ENCODE results near the gene TAC3. TPM values are rescaled to one million over a fixed set of nuclear protein-coding genes. Genes with fewer than 3 reads are reported as not detected.
"Not testable (repeated sequence)": the region's sequence is repeated elsewhere in the genome, so short reads cannot be mapped to it uniquely, and the experiment has no call there.

The TAC3 gene
- polyA plus RNA-seq, 4 donors: 3.4 to 8.9 (median 5.6) TPM

DNA sequence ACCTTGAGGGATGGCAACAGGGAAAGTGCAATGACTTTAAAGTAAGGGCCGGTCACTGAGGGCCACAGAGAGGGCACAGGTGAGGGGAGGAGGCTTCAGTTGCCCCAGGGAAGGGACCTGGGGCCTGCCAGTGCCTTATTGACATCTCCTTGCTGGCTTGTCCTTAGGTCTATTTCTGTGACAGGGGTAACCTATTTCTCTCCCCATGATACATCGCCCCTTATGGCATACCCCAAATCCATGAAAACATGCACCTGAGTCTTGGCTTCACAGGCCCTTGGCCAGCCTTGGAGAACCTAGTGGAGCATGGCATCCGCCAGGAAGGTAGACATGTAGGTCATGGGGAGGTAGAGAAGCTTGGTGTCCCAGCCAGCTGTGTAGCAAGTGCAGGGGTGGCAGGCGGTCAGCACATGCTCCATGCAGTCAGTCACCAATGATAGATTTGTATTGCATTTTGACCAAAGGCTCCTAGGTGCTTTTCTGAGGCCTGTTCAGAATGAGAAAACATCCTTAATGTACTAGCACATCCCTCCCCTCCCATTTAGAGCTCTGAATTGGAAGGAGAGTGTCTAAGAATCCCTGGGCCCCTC is 35.3 kb downstream of the TAC3 start:
- no peaks in the 10 kb centered on the region for H3K27me3 ChIP-seq (ENCODE audit: control insufficient read depth in 3 of 3, insufficient read depth in 3 of 3, low read length in 3 of 3)
- no peak overlapping the region for H3K4me3 ChIP-seq (ENCODE audit: low read depth in 1 of 3, low read length in 3 of 3)
- H3K9me3 ChIP-seq (ENCODE audit: control insufficient read depth in 2 of 2, insufficient read depth in 1 of 2, low read depth in 1 of 2, low read length in 1 of 2): no peaks in the 10 kb centered on the region
- H3K4me1 ChIP-seq (ENCODE audit: control insufficient read depth in 3 of 3, insufficient read depth in 2 of 3, low read depth in 1 of 3, low read length in 2 of 3): no peaks in the 10 kb centered on the region
- DNase-seq (no peak), FAIRE-seq (no peak)
- no peak overlapping the region for H3K27ac ChIP-seq (ENCODE audit: low read depth in 1 of 3, low read length in 2 of 3)
- H3K36me3 ChIP-seq (ENCODE audit: control insufficient read depth in 3 of 3, insufficient read depth in 2 of 3, low read depth in 1 of 3, low read length in 3 of 3): no peaks in the 10 kb centered on the region
- WGBS, 3 donors: 88 to 96% (median 91%) methylated on average over 4 of the region's 4 CpGs

DNA sequence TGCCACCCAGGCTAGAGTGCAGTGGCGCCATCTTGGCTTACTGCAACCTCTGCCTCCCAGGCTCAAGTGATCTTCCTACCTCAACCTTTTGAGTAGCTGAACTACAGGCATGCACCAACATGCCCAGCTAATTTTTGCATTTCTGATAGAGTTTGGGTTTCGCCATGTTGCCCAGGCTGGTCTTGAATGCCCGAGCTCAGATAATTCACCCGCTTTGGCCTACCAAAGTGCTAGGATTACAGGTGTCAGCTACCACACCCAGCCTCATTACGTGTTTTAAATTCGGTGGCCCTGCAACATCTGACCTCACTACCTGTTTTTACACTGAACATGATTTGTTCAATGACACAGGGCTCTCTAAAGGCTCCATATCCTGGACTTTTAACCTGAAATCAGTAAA is 36.1 kb downstream of the TAC3 start:
- Histone ChIP-seq H3K9me3 (ENCODE audit: control insufficient read depth in 2 of 2, insufficient read depth in 1 of 2, low read depth in 1 of 2, low read length in 1 of 2) (no peaks in the 10 kb centered on the region), H3K27me3 (ENCODE audit: control insufficient read depth in 3 of 3, insufficient read depth in 3 of 3, low read length in 3 of 3) (no peaks in the 10 kb centered on the region), H3K4me1 (ENCODE audit: control insufficient read depth in 3 of 3, insufficient read depth in 2 of 3, low read depth in 1 of 3, low read length in 2 of 3) (no peaks in the 10 kb centered on the region), H3K27ac (ENCODE audit: low read depth in 1 of 3, low read length in 2 of 3) (no peak overlapping the region), H3K36me3 (ENCODE audit: control insufficient read depth in 3 of 3, insufficient read depth in 2 of 3, low read depth in 1 of 3, low read length in 3 of 3) (no peaks in the 10 kb centered on the region), H3K4me3 (ENCODE audit: low read depth in 1 of 3, low read length in 3 of 3) (no peak overlapping the region)
- DNase-seq (no peak), FAIRE-seq (no peak)
- WGBS, 3 donors: 92 to 97% (median 96%) methylated on average over 6 of the region's 6 CpGs

DNA sequence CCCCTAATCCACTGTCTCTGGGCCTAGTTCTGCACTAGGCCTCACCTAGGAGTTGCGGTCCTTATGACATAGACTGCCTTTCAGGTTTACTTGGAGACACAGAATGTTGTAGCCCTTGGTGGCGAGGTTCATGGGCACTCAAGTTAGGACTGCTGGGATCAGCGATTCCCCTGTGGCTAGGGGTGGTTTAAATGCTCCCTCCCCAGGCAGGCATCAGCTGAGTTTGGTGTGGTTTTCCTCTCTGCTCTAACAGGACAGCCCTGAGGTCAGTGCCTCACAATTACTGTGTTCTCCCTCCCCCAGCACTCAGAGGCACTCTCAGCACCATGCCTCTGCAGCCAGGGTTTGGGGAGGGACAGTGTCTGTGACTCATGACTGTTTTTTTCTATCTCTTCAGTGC is 36.7 kb downstream of the TAC3 start:
- DNase-seq (no peak), FAIRE-seq (no peak)
- no peaks in the 10 kb centered on the region for H3K27me3 ChIP-seq (ENCODE audit: control insufficient read depth in 3 of 3, insufficient read depth in 3 of 3, low read length in 3 of 3)
- H3K36me3 ChIP-seq (ENCODE audit: control insufficient read depth in 3 of 3, insufficient read depth in 2 of 3, low read depth in 1 of 3, low read length in 3 of 3): no peaks in the 10 kb centered on the region
- H3K9me3 ChIP-seq (ENCODE audit: control insufficient read depth in 2 of 2, insufficient read depth in 1 of 2, low read depth in 1 of 2, low read length in 1 of 2): no peaks in the 10 kb centered on the region
- WGBS, 3 donors: 94 to 95% (median 95%) methylated on average over 3 of the region's 3 CpGs
- H3K4me3 ChIP-seq (ENCODE audit: low read depth in 1 of 3, low read length in 3 of 3): no peak overlapping the region
- no peaks in the 10 kb centered on the region for H3K4me1 ChIP-seq (ENCODE audit: control insufficient read depth in 3 of 3, insufficient read depth in 2 of 3, low read depth in 1 of 3, low read length in 2 of 3)
- H3K27ac ChIP-seq (ENCODE audit: low read depth in 1 of 3, low read length in 2 of 3): no peak overlapping the region

DNA sequence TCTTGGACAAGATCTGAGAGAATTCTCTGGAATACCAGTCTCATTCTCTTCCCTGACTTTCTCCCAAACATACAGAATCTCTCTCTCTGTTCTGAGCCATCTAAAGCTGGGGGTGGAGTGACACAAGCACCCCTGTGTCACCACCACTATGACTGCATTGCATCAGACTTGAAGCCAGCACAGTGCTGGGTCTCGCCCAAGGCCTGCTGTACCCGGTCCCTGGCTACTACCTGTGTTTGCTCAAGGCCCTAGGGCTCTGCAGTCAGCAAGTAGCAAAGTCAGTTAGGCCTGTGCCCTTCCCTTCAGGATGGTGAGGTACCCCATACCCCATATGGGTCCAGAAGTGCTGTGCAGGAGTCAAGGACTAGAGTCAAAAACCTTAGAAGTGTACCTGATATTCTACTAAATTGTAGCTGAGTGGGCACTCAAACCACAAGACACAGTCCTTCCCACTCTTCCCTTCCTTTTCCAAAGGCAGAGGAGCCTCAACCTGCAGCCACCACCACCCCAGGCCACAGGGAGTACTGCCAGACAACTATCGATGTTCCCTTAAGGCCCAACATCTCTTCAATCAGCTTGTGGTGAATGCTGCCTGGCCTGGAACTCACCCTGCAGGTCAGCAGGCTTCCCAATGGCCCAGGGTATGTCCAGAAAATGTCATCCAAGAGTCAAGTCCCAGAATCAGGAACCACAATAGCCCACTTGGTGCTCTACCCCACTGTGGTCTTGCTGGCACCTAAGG is 37.8 kb downstream of the TAC3 start:
- no peaks in the 10 kb centered on the region for H3K36me3 ChIP-seq (ENCODE audit: control insufficient read depth in 3 of 3, insufficient read depth in 2 of 3, low read depth in 1 of 3, low read length in 3 of 3)
- H3K4me3 ChIP-seq (ENCODE audit: low read depth in 1 of 3, low read length in 3 of 3): no peak overlapping the region
- DNase-seq (no peak), FAIRE-seq (no peak)
- 87 to 92% (median 91%) methylated on average over 3 of the region's 3 CpGs for WGBS, 3 donors
- no peak overlapping the region for H3K27ac ChIP-seq (ENCODE audit: low read depth in 1 of 3, low read length in 2 of 3)
- H3K9me3 ChIP-seq (ENCODE audit: control insufficient read depth in 2 of 2, insufficient read depth in 1 of 2, low read depth in 1 of 2, low read length in 1 of 2): no peaks in the 10 kb centered on the region
- H3K27me3 ChIP-seq (ENCODE audit: control insufficient read depth in 3 of 3, insufficient read depth in 3 of 3, low read length in 3 of 3): no peaks in the 10 kb centered on the region
- no peaks in the 10 kb centered on the region for H3K4me1 ChIP-seq (ENCODE audit: control insufficient read depth in 3 of 3, insufficient read depth in 2 of 3, low read depth in 1 of 3, low read length in 2 of 3)

DNA sequence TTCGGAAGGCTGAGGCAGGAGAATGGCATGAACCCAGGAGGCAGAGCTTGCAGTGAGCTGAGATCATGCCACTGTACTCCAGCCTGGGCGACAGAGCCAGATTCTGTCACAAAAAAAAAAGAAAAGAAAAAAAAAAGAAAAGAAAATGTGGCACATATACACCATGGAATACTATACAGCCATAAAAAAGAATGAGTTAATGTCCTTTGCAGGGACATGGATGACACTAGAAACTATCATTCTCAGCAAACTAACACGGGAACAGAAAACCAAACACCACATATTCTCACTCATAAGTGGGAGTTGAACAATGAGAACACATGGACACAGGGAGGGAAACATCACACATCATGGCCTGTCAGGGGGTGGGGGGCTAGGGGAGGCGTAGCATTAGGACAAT is 39.0 kb downstream of the TAC3 start:
- not testable (repeated sequence) for H3K36me3 ChIP-seq (ENCODE audit: control insufficient read depth in 3 of 3, insufficient read depth in 2 of 3, low read depth in 1 of 3, low read length in 3 of 3); DNase-seq; H3K4me1 ChIP-seq (ENCODE audit: control insufficient read depth in 3 of 3, insufficient read depth in 2 of 3, low read depth in 1 of 3, low read length in 2 of 3); H3K4me3 ChIP-seq (ENCODE audit: low read depth in 1 of 3, low read length in 3 of 3); FAIRE-seq; H3K27ac ChIP-seq (ENCODE audit: low read depth in 1 of 3, low read length in 2 of 3); H3K27me3 ChIP-seq (ENCODE audit: control insufficient read depth in 3 of 3, insufficient read depth in 3 of 3, low read length in 3 of 3); H3K9me3 ChIP-seq (ENCODE audit: control insufficient read depth in 2 of 2, insufficient read depth in 1 of 2, low read depth in 1 of 2, low read length in 1 of 2)
- 70 to 88% (median 79%) methylated on average over 3 to 4 of the region's 4 CpGs for WGBS, 3 donors

DNA sequence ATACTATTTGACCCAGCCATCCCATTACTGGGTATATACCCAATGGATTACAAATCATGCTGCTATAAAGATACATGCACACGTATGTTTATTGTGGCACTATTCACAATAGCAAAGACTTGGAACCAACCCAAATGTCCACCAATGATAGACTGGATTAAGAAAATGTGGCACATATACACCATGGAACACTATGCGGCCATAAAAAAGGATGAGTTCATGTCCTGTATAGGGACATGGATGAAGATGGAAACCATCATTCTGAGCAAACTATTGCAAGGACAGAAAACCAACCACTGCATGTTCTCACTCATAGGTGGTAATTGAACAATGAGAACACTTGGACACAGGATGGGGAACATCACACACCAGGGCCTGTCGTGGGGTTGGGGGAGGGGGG is 42.1 kb downstream of the TAC3 start:
- FAIRE-seq; H3K9me3 ChIP-seq (ENCODE audit: control insufficient read depth in 2 of 2, insufficient read depth in 1 of 2, low read depth in 1 of 2, low read length in 1 of 2); H3K4me1 ChIP-seq (ENCODE audit: control insufficient read depth in 3 of 3, insufficient read depth in 2 of 3, low read depth in 1 of 3, low read length in 2 of 3); DNase-seq; H3K27me3 ChIP-seq (ENCODE audit: control insufficient read depth in 3 of 3, insufficient read depth in 3 of 3, low read length in 3 of 3); H3K4me3 ChIP-seq (ENCODE audit: low read depth in 1 of 3, low read length in 3 of 3); H3K27ac ChIP-seq (ENCODE audit: low read depth in 1 of 3, low read length in 2 of 3); H3K36me3 ChIP-seq (ENCODE audit: control insufficient read depth in 3 of 3, insufficient read depth in 2 of 3, low read depth in 1 of 3, low read length in 3 of 3): not testable (repeated sequence)
- 84 to 89% (median 86%) methylated on average over 3 of the region's 3 CpGs for WGBS, 3 donors

DNA sequence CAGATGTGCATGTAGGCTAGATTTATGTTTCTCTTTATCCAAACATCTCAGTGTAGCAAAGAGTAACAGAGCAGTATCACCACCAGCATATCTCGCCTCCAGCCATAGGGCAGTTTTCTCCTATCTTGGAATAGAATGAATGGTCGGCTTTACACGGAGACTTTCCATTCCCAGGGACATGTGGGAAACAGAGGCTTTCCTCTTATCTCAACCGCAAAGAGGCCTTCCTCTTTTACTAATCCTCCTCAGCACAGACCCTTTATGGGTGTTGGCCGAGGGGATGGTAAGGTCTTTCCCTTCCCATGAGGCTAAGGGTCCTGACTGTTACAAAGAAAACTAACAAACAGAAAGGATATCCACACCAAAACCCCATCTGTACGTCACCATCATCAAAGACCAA is 47.4 kb downstream of the TAC3 start:
- H3K9me3 ChIP-seq (ENCODE audit: control insufficient read depth in 2 of 2, insufficient read depth in 1 of 2, low read depth in 1 of 2, low read length in 1 of 2); FAIRE-seq; DNase-seq; H3K4me3 ChIP-seq (ENCODE audit: low read depth in 1 of 3, low read length in 3 of 3); H3K4me1 ChIP-seq (ENCODE audit: control insufficient read depth in 3 of 3, insufficient read depth in 2 of 3, low read depth in 1 of 3, low read length in 2 of 3); H3K27ac ChIP-seq (ENCODE audit: low read depth in 1 of 3, low read length in 2 of 3); H3K36me3 ChIP-seq (ENCODE audit: control insufficient read depth in 3 of 3, insufficient read depth in 2 of 3, low read depth in 1 of 3, low read length in 3 of 3); H3K27me3 ChIP-seq (ENCODE audit: control insufficient read depth in 3 of 3, insufficient read depth in 3 of 3, low read length in 3 of 3): not testable (repeated sequence)
- WGBS, 3 donors: 69 to 78% (median 74%) methylated on average over 6 of the region's 6 CpGs

DNA sequence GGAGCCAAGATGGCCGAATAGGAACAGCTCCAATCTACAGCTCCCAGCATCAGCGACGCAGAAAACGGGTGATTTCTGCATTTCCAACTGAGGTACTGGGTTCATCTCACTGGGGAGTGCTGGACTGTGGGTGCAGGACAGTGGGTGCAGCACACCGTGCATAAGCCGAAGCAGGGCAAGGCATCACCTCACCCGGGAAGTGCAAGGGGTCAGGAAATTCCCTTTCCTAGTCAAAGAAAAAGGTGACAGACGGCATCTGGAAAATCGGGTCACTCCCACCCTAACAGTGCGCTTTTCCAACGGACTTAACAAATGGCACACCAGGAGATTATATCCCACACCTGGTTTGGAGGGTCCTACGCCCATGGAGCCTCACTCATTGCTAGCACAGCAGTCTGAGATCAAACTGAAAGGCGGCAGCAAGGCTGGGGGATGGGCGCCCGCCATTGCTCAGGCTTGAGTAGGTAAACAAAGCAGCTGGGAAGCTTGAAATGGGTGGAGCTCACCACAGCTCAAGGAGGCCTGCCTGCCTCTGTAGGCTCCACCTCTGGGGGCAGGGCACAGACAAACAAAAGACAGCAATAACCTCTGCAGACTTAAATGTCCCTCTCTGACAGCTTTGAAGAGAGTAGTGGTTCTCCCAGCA is 50.2 kb downstream of the TAC3 start:
- not testable (repeated sequence) for FAIRE-seq; H3K27me3 ChIP-seq (ENCODE audit: control insufficient read depth in 3 of 3, insufficient read depth in 3 of 3, low read length in 3 of 3); H3K36me3 ChIP-seq (ENCODE audit: control insufficient read depth in 3 of 3, insufficient read depth in 2 of 3, low read depth in 1 of 3, low read length in 3 of 3); DNase-seq; H3K4me1 ChIP-seq (ENCODE audit: control insufficient read depth in 3 of 3, insufficient read depth in 2 of 3, low read depth in 1 of 3, low read length in 2 of 3); H3K9me3 ChIP-seq (ENCODE audit: control insufficient read depth in 2 of 2, insufficient read depth in 1 of 2, low read depth in 1 of 2, low read length in 1 of 2); H3K4me3 ChIP-seq (ENCODE audit: low read depth in 1 of 3, low read length in 3 of 3); H3K27ac ChIP-seq (ENCODE audit: low read depth in 1 of 3, low read length in 2 of 3)
- 87 to 91% (median 91%) methylated on average over 15 of the region's 15 CpGs for WGBS, 3 donors
